Common myeloid progenitor, CD34-positive (primary cell): ENCODE results near the gene DLX4.
A peak's percentile ranks its signal among the peaks of the same experiment; 100 is the strongest.

Source experiments
- CTCF ChIA-PET: fragments of 350-600 bp; sonication (Branson Sonifier 250); formaldehyde crosslinking; loops from one replicate; lab custom pipeline; 2021; ENCODE audit warnings: antibody characterized with exemption; lab: Charles Lee
- POLR2A ChIA-PET: fragments of 350-600 bp; sonication (Branson Sonifier 250); formaldehyde crosslinking; loops from one replicate; lab custom pipeline; 2021; ENCODE audit warnings: antibody characterized with exemption; lab: Charles Lee
- DNase-seq, 3 donors: peaks; one replicate each; pipeline versions ENCODE4 v3.0.0 to v3.0.0-alpha.2; 2013
- H3K27ac ChIP-seq, 2 experiments: 1 replicate in 1 of 2; 2 replicates in 1 of 2; pipeline ENCODE4 v1.7.0; 2013; ENCODE audit warnings: inconsistent platforms in 2 of 2, low read length in 2 of 2, mild to moderate bottlenecking in 2 of 2, low read depth in 1 of 2, moderate library complexity in 1 of 2; ENCODE audit not compliant: severe bottlenecking in 2 of 2, insufficient read depth in 1 of 2, poor library complexity in 1 of 2
- H3K27me3 ChIP-seq, 5 experiments: replicated peaks in 2 of 5; 1 replicate in 3 of 5; 2 replicates in 2 of 5; pipeline versions ENCODE4 v1.6.1 to v1.7.0; 2013; ENCODE audit warnings: low read length in 4 of 5, mild to moderate bottlenecking in 2 of 5, moderate library complexity in 2 of 5, inconsistent platforms in 1 of 5; ENCODE audit not compliant: insufficient read depth in 5 of 5, control insufficient read depth in 4 of 5
- H3K36me3 ChIP-seq, 4 experiments: 1 replicate in 2 of 4; 2 replicates in 2 of 4; pipeline versions ENCODE4 v1.6.1 to v1.7.0; 2013; ENCODE audit warnings: low read length in 3 of 4, control low read depth in 1 of 4, mild to moderate bottlenecking in 1 of 4; ENCODE audit not compliant: control insufficient read depth in 4 of 4, insufficient read depth in 4 of 4
- H3K4me1 ChIP-seq, 4 experiments: 1 replicate in 3 of 4; 2 replicates in 1 of 4; pipeline versions ENCODE4 v1.6.1 to v1.7.1; 2013; ENCODE audit warnings: low read length in 3 of 4, mild to moderate bottlenecking in 3 of 4, control low read depth in 1 of 4, inconsistent platforms in 1 of 4, moderate library complexity in 1 of 4; ENCODE audit not compliant: control insufficient read depth in 4 of 4, insufficient read depth in 4 of 4; ENCODE audit errors: control extremely low read depth in 1 of 4
- H3K4me3 ChIP-seq, 7 experiments: 1 replicate in 4 of 7; 2 replicates in 3 of 7; pipeline versions ENCODE4 v1.5.1 to v1.7.0; 2013; ENCODE audit warnings: mild to moderate bottlenecking in 7 of 7, low read length in 6 of 7, moderate library complexity in 6 of 7, inconsistent platforms in 2 of 7, low read depth in 2 of 7, control low read depth in 1 of 7; ENCODE audit not compliant: insufficient read depth in 4 of 7, control insufficient read depth in 1 of 7; ENCODE audit errors: extremely low read depth in 1 of 7
- H3K9me3 ChIP-seq, 5 experiments: 1 replicate in 4 of 5; 2 replicates in 1 of 5; pipeline versions ENCODE4 v1.6.1 to v1.7.1; 2013; ENCODE audit warnings: low read length in 4 of 5, mild to moderate bottlenecking in 2 of 5, inconsistent platforms in 1 of 5, low read depth in 1 of 5, moderate library complexity in 1 of 5; ENCODE audit not compliant: control insufficient read depth in 4 of 5, insufficient read depth in 2 of 5; ENCODE audit errors: control extremely low read depth in 1 of 5
- WGBS: methylation state at CpG from one replicate; pipeline ENCODE4 v1.1.5; 2013; ENCODE audit not compliant: insufficient coverage; 5-methylcytosine and 5-hydroxymethylcytosine counted together

The DLX4 gene

DNA sequence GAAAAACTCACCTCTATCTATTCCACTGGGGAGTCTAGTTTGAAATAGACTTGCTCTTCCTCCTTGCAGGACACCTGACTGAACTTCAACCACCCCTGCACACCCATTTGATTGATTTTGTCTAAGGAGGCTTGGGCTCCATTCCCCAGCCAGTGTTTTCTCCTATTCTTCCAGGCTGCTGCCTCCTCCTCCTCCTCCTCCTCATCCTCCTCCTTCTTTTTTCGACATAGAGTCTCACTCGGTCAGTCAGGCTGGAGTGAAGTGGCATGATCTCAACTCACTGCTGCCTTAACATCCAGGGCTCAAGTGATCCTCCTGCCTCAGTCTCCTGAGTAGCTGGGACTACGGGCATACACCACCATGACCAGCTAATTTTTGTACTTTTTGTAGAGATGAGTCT, 1.8 kb upstream of the DLX4 start:
- CTCF ChIA-PET = interaction anchor here (0.6 to 1.6 kb wide), 4 partner anchors 11 to 29 kb away, joined by 3 to 5 read pairs (median 4); no protein-coding TSS in a partner anchor
- Histone ChIP-seq H3K9me3 (no peaks in the 10 kb centered on the region), H3K27ac (no peak overlapping the region), H3K4me3 (no peak overlapping the region), H3K4me1 (peaks cover 2 to 59% (median 52%) of the 10 kb centered on the region in 4 experiments), H3K27me3 (peaks cover 16 to 99% (median 69%) of the 10 kb centered on the region in 5 experiments), H3K36me3 (no peaks in the 10 kb centered on the region)
- POLR2A ChIA-PET = no interaction called here
- WGBS = 18% methylated on average over 3 of the region's 3 CpGs
- no peak for DNase-seq

DNA sequence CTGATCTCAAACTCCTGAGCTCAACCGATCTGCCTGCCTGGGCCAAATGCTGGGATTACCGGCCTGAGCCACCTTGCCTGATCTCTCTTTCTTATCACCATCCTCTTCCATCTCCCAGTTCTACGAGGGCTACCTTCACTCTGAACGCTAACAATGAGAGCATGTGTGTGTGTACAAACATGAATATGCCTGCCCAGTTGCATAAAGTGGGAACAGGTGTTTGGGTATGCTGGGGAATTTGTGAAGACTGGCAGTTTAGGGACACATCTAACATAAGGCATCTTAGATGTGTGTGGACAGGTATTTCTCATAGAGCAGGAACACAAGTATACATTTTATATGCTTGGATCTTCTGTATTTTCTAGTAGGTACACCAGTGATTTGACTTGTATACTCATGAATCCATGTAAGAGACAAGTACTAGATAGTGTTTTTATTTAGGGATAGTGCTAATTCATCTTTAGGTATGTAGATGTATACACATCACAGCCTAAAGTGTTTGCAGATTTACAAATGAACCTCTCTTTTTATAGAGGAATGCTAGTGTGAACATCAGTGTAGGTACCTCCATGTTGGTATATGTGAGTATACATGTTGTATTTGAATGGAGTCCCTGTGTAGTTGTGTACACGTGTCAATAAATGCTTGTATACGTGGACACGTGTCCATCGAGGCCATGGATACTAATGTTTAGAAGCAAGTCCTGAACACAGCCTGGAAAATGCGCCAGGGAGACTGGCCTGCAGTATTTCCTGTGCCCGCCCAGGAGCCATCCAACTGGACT, 1.2 kb upstream of the DLX4 start:
- no peak for DNase-seq
- ChIA-PET CTCF (interaction anchor here (0.6 to 1.6 kb wide), 5 partner anchors 12 to 34 kb away, joined by 3 to 4 read pairs (median 3); no protein-coding TSS in a partner anchor), POLR2A (no interaction called here)
- Histone ChIP-seq H3K27me3 (peaks cover 16 to 99% (median 71%) of the 10 kb centered on the region in 5 experiments), H3K9me3 (no peaks in the 10 kb centered on the region), H3K27ac (no peak overlapping the region), H3K4me1 (peaks cover 2 to 61% (median 56%) of the 10 kb centered on the region in 4 experiments), H3K4me3 (peak overlapping the region in 6 of 7 experiments; percentile 27 to 81 (median 65)), H3K36me3 (no peaks in the 10 kb centered on the region)
- 17% methylated on average over 7 of the region's 10 CpGs for WGBS

DNA sequence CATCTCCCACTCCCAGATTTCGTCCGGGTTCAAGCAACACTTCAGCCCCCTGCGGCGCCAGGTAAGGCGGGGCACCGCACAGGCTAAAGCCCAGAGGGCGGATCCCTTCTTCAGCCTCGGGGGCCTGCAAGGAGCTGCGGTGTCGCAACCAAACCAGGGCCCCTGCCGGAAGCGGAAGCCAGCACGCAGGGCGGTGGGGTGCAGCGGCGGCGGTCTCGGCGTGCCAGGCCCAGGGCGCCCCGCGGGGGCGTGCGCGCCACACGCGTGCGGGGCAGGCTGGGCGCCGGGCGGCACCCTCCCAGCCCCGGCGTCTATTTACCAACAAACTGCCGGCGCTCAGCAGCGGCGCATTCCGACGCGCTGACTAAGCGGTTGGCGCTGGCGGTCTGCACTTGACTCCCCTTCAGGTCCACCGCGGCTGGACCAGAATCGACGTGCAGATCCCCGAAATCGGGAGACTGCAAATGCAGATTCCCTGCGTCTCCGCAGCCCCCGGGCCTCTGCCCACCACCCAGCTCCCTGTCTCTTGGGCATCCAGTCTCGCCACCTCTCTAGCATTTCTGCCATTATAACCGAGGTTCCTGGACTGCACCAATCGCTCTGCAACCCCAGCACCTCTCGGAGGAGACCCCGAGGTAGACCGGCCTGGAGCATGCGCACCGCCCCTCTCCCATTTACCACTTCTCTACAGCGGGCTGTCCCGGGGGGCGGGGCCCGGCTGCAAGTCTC, 421 bp upstream of the DLX4 start:
- peak; percentile 74 to 87 (median 84) for DNase-seq
- Histone ChIP-seq H3K4me3 (peak overlapping the region; percentile 27 to 81 (median 64)), H3K27ac (no peak overlapping the region), H3K27me3 (peaks cover 16 to 99% (median 74%) of the 10 kb centered on the region in 5 experiments), H3K36me3 (no peaks in the 10 kb centered on the region), H3K4me1 (peaks cover 2 to 64% (median 55%) of the 10 kb centered on the region in 4 experiments), H3K9me3 (no peaks in the 10 kb centered on the region)
- WGBS = under 1% methylated on average over 60 of the region's 64 CpGs
- ChIA-PET CTCF (interaction anchor here (1.0 to 1.2 kb wide), 3 partner anchors 28 to 33 kb away, joined by 3 read pairs; no protein-coding TSS in a partner anchor), POLR2A (no interaction called here)

- peaks cover 2 to 55% (median 48%) of the 10 kb centered on the region in 4 experiments for H3K4me1 ChIP-seq
- POLR2A ChIA-PET = no interaction called here
- no peak overlapping the region for H3K27ac ChIP-seq
- H3K4me3 ChIP-seq = peak overlapping the region in 6 of 7 experiments; percentile 27 to 81 (median 65)
- 22% methylated on average over 6 of the region's 18 CpGs for WGBS
- no peak for DNase-seq
- CTCF ChIA-PET = interaction anchor here (1.2 to 1.9 kb wide), 3 partner anchors 12 to 28 kb away, joined by 3 to 5 read pairs (median 4); no protein-coding TSS in a partner anchor
- no peaks in the 10 kb centered on the region for H3K9me3 ChIP-seq
- no peaks in the 10 kb centered on the region for H3K36me3 ChIP-seq
- H3K27me3 ChIP-seq = peaks cover 19 to 99% (median 73%) of the 10 kb centered on the region in 5 experiments
These were observed 902 bp downstream of the DLX4 start for GRCh38 chr17:49969795-49970389.

- POLR2A ChIA-PET = no interaction called here
- DNase-seq = no peak
- WGBS = 50% methylated on average over 3 of the region's 3 CpGs
- no peak overlapping the region for H3K27ac ChIP-seq
- H3K4me3 ChIP-seq = no peak overlapping the region
- peaks cover 2 to 49% (median 42%) of the 10 kb centered on the region in 4 experiments for H3K4me1 ChIP-seq
- peaks cover 19 to 99% (median 72%) of the 10 kb centered on the region in 5 experiments for H3K27me3 ChIP-seq
- CTCF ChIA-PET = interaction anchor here (1.2 to 1.9 kb wide), 4 partner anchors 13 to 27 kb away, joined by 3 to 5 read pairs (median 4); no protein-coding TSS in a partner anchor
- H3K36me3 ChIP-seq = no peaks in the 10 kb centered on the region
- H3K9me3 ChIP-seq = no peaks in the 10 kb centered on the region
These were observed 1.5 kb downstream of the DLX4 start for GRCh38 chr17:49970498-49970897.

- peaks cover 13 to 99% (median 66%) of the 10 kb centered on the region in 5 experiments for H3K27me3 ChIP-seq
- H3K4me1 ChIP-seq = peaks cover 2 to 42% (median 35%) of the 10 kb centered on the region in 4 experiments
- ChIA-PET POLR2A (interaction anchor here (0.7 kb wide), 1 partner anchor 11 kb away, joined by 5 read pairs; no protein-coding TSS in a partner anchor), CTCF (interaction anchor here (1.2 to 4.6 kb wide), 4 partner anchors 19 to 26 kb away, joined by 3 to 25 read pairs (median 4); no protein-coding TSS in a partner anchor)
- H3K9me3 ChIP-seq = no peaks in the 10 kb centered on the region
- no peak overlapping the region for H3K27ac ChIP-seq
- peak overlapping the region in 2 of 7 experiments; percentile 26 to 31 for H3K4me3 ChIP-seq
- 6% methylated on average over 31 of the region's 35 CpGs for WGBS
- no peak for DNase-seq
- H3K36me3 ChIP-seq = no peaks in the 10 kb centered on the region
These were observed 2.3 kb downstream of the DLX4 start for GRCh38 chr17:49971199-49971847.
